IMR-90 (cell line): ENCODE measurements around the gene SOX1. TPM values are rescaled to one million over a fixed set of nuclear protein-coding genes. Genes with fewer than 3 reads are reported as not detected.

Experiments used
- ATAC-seq: fragments of 200-7000 bp; cut with Tn5 transposase; 2 replicates; pipeline ENCODE4 v1.9.1; 2020; ENCODE audit warnings: low read depth, mild to moderate bottlenecking, moderate library complexity
- BruUV-seq: library from RNA; stranded (reverse); fragments of 400-500 nt; replicated peaks from 2 replicates; lab custom pipeline; 2021; lab: Mats Ljungman, UMichigan
- CTCF ChIA-PET: fragments of 300-600 bp; formaldehyde crosslinking; extraction: SDS; loops from one replicate; lab custom pipeline; 2021; ENCODE audit warnings: antibody characterized with exemption; lab: Yijun Ruan, JAX
- POLR2A ChIA-PET: fragments of 300-600 bp; sonication (Branson Sonifier 250); formaldehyde crosslinking; loops from one replicate; lab custom pipeline; 2022; ENCODE audit warnings: antibody characterized with exemption; ENCODE audit not compliant: unreplicated experiment; lab: Charles Lee
- DNase-seq: peaks from one replicate; pipeline ENCODE4 v3.0.0; 2013
- H2AFZ ChIP-seq: replicated peaks from 2 replicates; pipeline ENCODE3; 2013; ENCODE audit warnings: low read length, mild to moderate bottlenecking; ENCODE audit not compliant: poor library complexity
- H2AK5ac ChIP-seq: 2 replicates; pipeline ENCODE4 v1.6.1; 2013; ENCODE audit warnings: low read depth, low read length, inconsistent platforms
- H2AK9ac ChIP-seq: replicated peaks from 2 replicates; pipeline ENCODE3; 2013; ENCODE audit warnings: mild to moderate bottlenecking, low read depth, low read length, moderate library complexity; ENCODE audit not compliant: poor library complexity
- H2BK120ac ChIP-seq: 2 replicates; pipeline ENCODE4 v1.6.1; 2013; ENCODE audit warnings: low read depth, low read length, inconsistent platforms
- H2BK15ac ChIP-seq: 3 replicates; pipeline ENCODE4 v1.6.1; 2013; ENCODE audit warnings: low read depth, low read length, inconsistent platforms
- H2BK20ac ChIP-seq: 2 replicates; pipeline ENCODE4 v1.6.1; 2013; ENCODE audit warnings: low read depth, mild to moderate bottlenecking, inconsistent platforms, low read length, moderate library complexity
- H2BK5ac ChIP-seq: 2 replicates; pipeline ENCODE4 v1.6.1; 2013; ENCODE audit warnings: mild to moderate bottlenecking, low read depth, low read length, inconsistent platforms; ENCODE audit not compliant: poor library complexity, severe bottlenecking
- H3K14ac ChIP-seq: replicated peaks from 2 replicates; pipeline ENCODE4 v1.6.1; 2013; ENCODE audit warnings: low read depth, low read length, inconsistent platforms
- H3K18ac ChIP-seq: 2 replicates; pipeline ENCODE4 v1.6.1; 2013; ENCODE audit warnings: low read depth, low read length, control low read depth
- H3K23ac ChIP-seq: 2 replicates; pipeline ENCODE4 v1.6.1; 2013; ENCODE audit warnings: low read depth, low read length, inconsistent platforms
- H3K27ac ChIP-seq: 2 replicates; pipeline ENCODE4 v1.5.1; 2013; ENCODE audit warnings: mild to moderate bottlenecking, control low read depth, low read length; ENCODE audit not compliant: insufficient read depth
- H3K27me3 ChIP-seq: 2 replicates; pipeline ENCODE4 v1.6.1; 2013; ENCODE audit warnings: low read length; ENCODE audit not compliant: control insufficient read depth, insufficient read depth
- H3K36me3 ChIP-seq: 2 replicates; pipeline ENCODE4 v1.6.1; 2013; ENCODE audit warnings: low read length, mixed read lengths; ENCODE audit not compliant: control insufficient read depth, insufficient read depth
- H3K4ac ChIP-seq: 2 replicates; pipeline ENCODE4 v1.6.1; 2013; ENCODE audit warnings: low read depth, low read length, inconsistent platforms
- H3K4me1 ChIP-seq: 2 replicates; pipeline ENCODE4 v1.6.1; 2013; ENCODE audit warnings: low read length, mixed read lengths; ENCODE audit not compliant: control insufficient read depth, insufficient read depth
- H3K4me2 ChIP-seq: 2 replicates; pipeline ENCODE4 v1.6.1; 2013; ENCODE audit warnings: low read depth, mild to moderate bottlenecking, control low read depth, low read length, moderate library complexity
- H3K4me3 ChIP-seq: 2 replicates; pipeline ENCODE4 v1.5.1; 2013; ENCODE audit warnings: low read depth, mild to moderate bottlenecking, control low read depth, low read length, moderate library complexity; ENCODE audit not compliant: insufficient read depth
- H3K56ac ChIP-seq: 2 replicates; pipeline ENCODE4 v1.6.1; 2013; ENCODE audit warnings: low read length, inconsistent platforms; ENCODE audit not compliant: insufficient read depth; ENCODE audit errors: extremely low read depth
- H3K79me1 ChIP-seq, 2 experiments: 2 replicates each; pipeline ENCODE4 v1.6.1; 2013; ENCODE audit warnings: low read length in 2 of 2, inconsistent platforms in 1 of 2, low read depth in 1 of 2
- H3K9ac ChIP-seq: 2 replicates; pipeline ENCODE4 v1.6.1; 2013; ENCODE audit warnings: low read depth, low read length, control low read depth
- H3K9me1 ChIP-seq: 2 replicates; pipeline ENCODE4 v1.6.1; 2013; ENCODE audit warnings: low read length, inconsistent platforms; ENCODE audit not compliant: insufficient read depth
- H3K9me3 ChIP-seq: 2 replicates; pipeline ENCODE4 v1.6.1; 2013; ENCODE audit warnings: low read length; ENCODE audit not compliant: control insufficient read depth, insufficient read depth
- H4K20me1 ChIP-seq: 2 replicates; pipeline ENCODE4 v1.6.1; 2013; ENCODE audit warnings: low read length, inconsistent platforms; ENCODE audit not compliant: insufficient read depth
- H4K5ac ChIP-seq: 2 replicates; pipeline ENCODE4 v1.6.1; 2013; ENCODE audit warnings: mild to moderate bottlenecking, low read depth, low read length, control low read depth
- H4K8ac ChIP-seq, 2 experiments: 2 replicates each; pipeline ENCODE4 v1.6.1; 2013; ENCODE audit warnings: low read depth in 2 of 2, low read length in 2 of 2, control low read depth in 1 of 2, inconsistent platforms in 1 of 2
- H4K91ac ChIP-seq: 2 replicates; pipeline ENCODE4 v1.6.1; 2013; ENCODE audit warnings: low read depth, low read length, inconsistent platforms; ENCODE audit not compliant: insufficient read depth
- BHLHE40 ChIP-seq: fragments of 150-350 bp; IDR thresholded peaks from 2 replicates; pipeline ENCODE4 v1.6.1; 2016; ENCODE audit warnings: mild to moderate bottlenecking, low read depth, low read length
- CEBPB ChIP-seq: IDR thresholded peaks from 2 replicates; pipeline ENCODE4 v1.6.1; 2012; ENCODE audit warnings: low read depth, low read length, improper control_type of control experiment
- CHD1 ChIP-seq: IDR thresholded peaks from 2 replicates; pipeline ENCODE4 v1.6.1; 2012; ENCODE audit warnings: low read depth, low read length, improper control_type of control experiment
- CTCF ChIP-seq: conservative IDR thresholded peaks from 2 replicates; pipeline ENCODE4 v1.5.1; 2012; ENCODE audit warnings: mild to moderate bottlenecking, low read depth, low read length, improper control_type of control experiment
- ELK1 ChIP-seq: fragments of 150-350 bp; IDR thresholded peaks from 2 replicates; pipeline ENCODE4 v1.6.1; 2016; ENCODE audit warnings: low read depth, mild to moderate bottlenecking, low read length, moderate library complexity, borderline replicate concordance
- FOS ChIP-seq: fragments of 150-350 bp; IDR thresholded peaks from 2 replicates; pipeline ENCODE4 v1.6.1; 2016; ENCODE audit warnings: low read depth, low read length
- MAZ ChIP-seq: IDR thresholded peaks from 2 replicates; pipeline ENCODE4 v1.6.1; 2012; ENCODE audit warnings: low read depth, mild to moderate bottlenecking, low read length, improper control_type of control experiment, moderate library complexity, borderline replicate concordance
- MXI1 ChIP-seq: IDR thresholded peaks from 2 replicates; pipeline ENCODE4 v1.6.1; 2012; ENCODE audit warnings: low read depth, mild to moderate bottlenecking, low read length, moderate library complexity, borderline replicate concordance
- RAD21 ChIP-seq: IDR thresholded peaks from 2 replicates; pipeline ENCODE4 v1.6.1; 2012; ENCODE audit warnings: low read length, improper control_type of control experiment
- RCOR1 ChIP-seq: IDR thresholded peaks from 2 replicates; pipeline ENCODE4 v1.6.1; 2012; ENCODE audit warnings: mild to moderate bottlenecking, low read length, improper control_type of control experiment; ENCODE audit not compliant: insufficient replicate concordance
- RFX5 ChIP-seq: IDR thresholded peaks from 2 replicates; pipeline ENCODE4 v1.8.0; 2012; ENCODE audit warnings: low read depth, mild to moderate bottlenecking, low read length, moderate library complexity
- SMC3 ChIP-seq: fragments of 150-350 bp; IDR thresholded peaks from 2 replicates; pipeline ENCODE4 v1.6.1; 2016; ENCODE audit warnings: low read depth, mild to moderate bottlenecking, antibody characterized with exemption, low read length, moderate library complexity
- USF2 ChIP-seq: fragments of 150-350 bp; IDR thresholded peaks from 2 replicates; pipeline ENCODE4 v1.6.1; 2017; ENCODE audit warnings: mild to moderate bottlenecking, antibody characterized with exemption, low read length, low read depth
- WGBS, 2 experiments: methylation state at CpG; one replicate each; pipeline versions ENCODE4 v1.1.5 to v1.1.7; 2013; ENCODE audit warnings: missing lambda C conversion rate in 2 of 2; ENCODE audit not compliant: insufficient read length in 1 of 2; ENCODE audit errors: extremely low coverage in 2 of 2; 5-methylcytosine and 5-hydroxymethylcytosine counted together
- dilution Hi-C: fragments of 300-500 bp; cut with HindIII; formaldehyde crosslinking; loops from one replicate; pipeline ENCODE4 v1.14.3; 2018; ENCODE audit warnings: low sequenced_read_pairs; ENCODE audit not compliant: unreplicated experiment
- in situ Hi-C: fragments of 300-500 bp; cut with MboI; formaldehyde crosslinking; loops from 3 replicates; pipeline ENCODE4 v1.14.3; 2019; ENCODE audit warnings: low sequenced_read_pairs, inconsistent platforms, mixed read lengths
- intact Hi-C: fragments of 100-400 bp; cut with micrococcal nuclease; formaldehyde crosslinking; loops from 2 replicates; pipeline ENCODE4 v1.10.0; 2022
- polyA plus RNA-seq, 3 experiments: library from polyadenylated mRNA; depleted of rRNA; stranded (reverse); fragments of >200 nt; gene quantifications; 2 replicates each; pipeline ENCODE4 v1.2.3, GENCODE V29; 2012; ENCODE audit warnings: low replicate concordance in 1 of 3
- total RNA-seq: library from RNA; depleted of rRNA; stranded (reverse); fragments of >200 nt; gene quantifications from 2 replicates; pipeline ENCODE4 v1.2.3, GENCODE V29; 2012

Gene SOX1
- total and polyA plus RNA-seq, 2 of the 4 experiments (the other 2 are of a cell fraction): not detected

- dilution Hi-C loops (no loop called here), intact Hi-C loops (no loop called here), in situ Hi-C loops (no loop called here)
- no peak overlapping the region for H3K18ac ChIP-seq
- ChIA-PET CTCF (no interaction called here), POLR2A (no interaction called here)
- H3K27me3 ChIP-seq: no peaks in the 10 kb centered on the region
- ATAC-seq (no peak), DNase-seq (no peak)
- no peak overlapping the region for H2BK15ac ChIP-seq
- BruUV-seq: no TSS peak
- no peak overlapping the region for H3K9ac ChIP-seq
- H2AK5ac ChIP-seq: no peak overlapping the region
- TF ChIP-seq CHD1 (no peak), CTCF (no peak), RCOR1 (no peak), FOS (no peak), ELK1 (no peak), CEBPB (no peak), RFX5 (no peak), SMC3 (no peak), MXI1 (no peak), RAD21 (no peak), BHLHE40 (no peak), USF2 (no peak), MAZ (no peak)
- H3K56ac ChIP-seq: no peak overlapping the region
- peaks cover 47% of the 10 kb centered on the region for H3K9me3 ChIP-seq
- no peak overlapping the region for H3K23ac ChIP-seq
- H2BK20ac ChIP-seq: no peak overlapping the region
- no peak overlapping the region for H3K27ac ChIP-seq
- no peak overlapping the region for H2AK9ac ChIP-seq
- H3K4me3 ChIP-seq: no peak overlapping the region
- no peak overlapping the region for H3K4ac ChIP-seq
- no peaks in the 10 kb centered on the region for H4K20me1 ChIP-seq
- H2AFZ ChIP-seq: no peak overlapping the region
- H4K5ac ChIP-seq: no peak overlapping the region
- no peak overlapping the region for H3K4me2 ChIP-seq
- H2BK120ac ChIP-seq: no peak overlapping the region
- no peaks in the 10 kb centered on the region for H3K79me1 ChIP-seq
- no peak overlapping the region for H3K14ac ChIP-seq
- 37% methylated on average over 6 of the region's 23 CpGs; no CpG with 5 or more reads in 1 of the 2 experiments for WGBS, 2 experiments
- H4K91ac ChIP-seq: no peak overlapping the region
- no peaks in the 10 kb centered on the region for H3K36me3 ChIP-seq
- H3K9me1 ChIP-seq: no peaks in the 10 kb centered on the region
- H2BK5ac ChIP-seq: no peak overlapping the region
- no peak overlapping the region for H4K8ac ChIP-seq
- no peaks in the 10 kb centered on the region for H3K4me1 ChIP-seq
Measured at GRCh38 chr13:112118451-112119064, 51.6 kb downstream of the SOX1 start.
